GM23338 (cell line): ENCODE data around the gene CMIP. TPM values are rescaled to one million over a fixed set of nuclear protein-coding genes. Genes with fewer than 3 reads are reported as not detected.

Experiments used
- ATAC-seq: fragments of 200-7000 bp; cut with Tn5 transposase; 3 replicates; pipeline ENCODE4 v1.9.1; 2020
- DNase-seq: peaks from one replicate; pipeline ENCODE4 v3.0.0-alpha.2; 2015; ENCODE audit warnings: low spot score
- H2AFZ ChIP-seq: fragments of 200-600 bp; sonication (generic); 2 replicates; pipeline ENCODE4 v1.8.0; 2016; ENCODE audit warnings: antibody characterized with exemption, mild to moderate bottlenecking, moderate library complexity
- H3F3A ChIP-seq: fragments of 200-600 bp; sonication (generic); replicated peaks from 2 replicates; pipeline ENCODE4 v1.8.0; 2017; ENCODE audit warnings: antibody characterized with exemption, mixed run types, low read depth
- H3K27ac ChIP-seq: fragments of 200-600 bp; sonication (generic); 2 replicates; pipeline ENCODE4 v1.6.1; 2016; ENCODE audit warnings: low read depth
- H3K27me3 ChIP-seq: fragments of 200-600 bp; sonication (generic); 2 replicates; pipeline ENCODE4 v1.8.0; 2016; ENCODE audit warnings: mild to moderate bottlenecking, mixed run types, moderate library complexity; ENCODE audit not compliant: insufficient read depth
- H3K36me3 ChIP-seq: fragments of 200-600 bp; sonication (generic); 2 replicates; pipeline ENCODE4 v1.8.0; 2016; ENCODE audit warnings: mild to moderate bottlenecking; ENCODE audit not compliant: insufficient read depth
- H3K4me1 ChIP-seq: fragments of 200-600 bp; sonication (generic); 2 replicates; pipeline ENCODE4 v1.8.0; 2016; ENCODE audit warnings: mild to moderate bottlenecking, moderate library complexity; ENCODE audit not compliant: insufficient read depth
- H3K4me2 ChIP-seq: fragments of 200-600 bp; sonication (generic); 2 replicates; pipeline ENCODE4 v1.7.1; 2017; ENCODE audit warnings: mixed run types
- H3K4me3 ChIP-seq: fragments of 200-600 bp; sonication (generic); 2 replicates; pipeline ENCODE4 v1.6.1; 2016; ENCODE audit warnings: mixed run types
- H3K79me2 ChIP-seq: fragments of 200-600 bp; sonication (generic); replicated peaks from 2 replicates; pipeline ENCODE4 v1.8.0; 2017; ENCODE audit warnings: mild to moderate bottlenecking; ENCODE audit not compliant: insufficient read depth
- H3K9me2 ChIP-seq: fragments of 200-600 bp; sonication (generic); 2 replicates; pipeline ENCODE4 v1.8.0; 2017; ENCODE audit not compliant: insufficient read depth
- H4K20me1 ChIP-seq: fragments of 200-600 bp; sonication (generic); replicated peaks from 2 replicates; pipeline ENCODE4 v1.8.0; 2017; ENCODE audit warnings: mild to moderate bottlenecking; ENCODE audit not compliant: insufficient read depth
- H3K27ac Mint-ChIP-seq: 2 replicates; pipeline ENCODE4 v1.8.0; 2020; ENCODE audit warnings: inconsistent platforms, mild to moderate bottlenecking, moderate library complexity, mixed read lengths
- H3K27me3 Mint-ChIP-seq: 3 replicates; pipeline ENCODE4 v1.8.0; 2022; ENCODE audit warnings: low read depth, mild to moderate bottlenecking, moderate library complexity, mixed read lengths, inconsistent platforms; ENCODE audit not compliant: insufficient read depth, poor library complexity
- H3K36me3 Mint-ChIP-seq: 3 replicates; pipeline ENCODE4 v1.8.0; 2021; ENCODE audit warnings: low read depth, mild to moderate bottlenecking, inconsistent platforms, moderate library complexity, mixed read lengths
- H3K4me1 Mint-ChIP-seq: 3 replicates; pipeline ENCODE4 v1.8.0; 2020; ENCODE audit warnings: mild to moderate bottlenecking, inconsistent platforms, mixed read lengths
- H3K4me3 Mint-ChIP-seq: 3 replicates; pipeline ENCODE4 v1.8.0; 2021; ENCODE audit warnings: moderate library complexity, mild to moderate bottlenecking, inconsistent platforms, mixed read lengths
- H3K9me3 Mint-ChIP-seq: 3 replicates; pipeline ENCODE4 v1.8.0; 2020; ENCODE audit warnings: moderate library complexity, mild to moderate bottlenecking, inconsistent platforms, mixed read lengths
- CREB1 ChIP-seq: fragments of 250-450 bp; sonication (Bioruptor Pico); IDR thresholded peaks from 2 replicates; pipeline ENCODE4 v1.5.0; 2020; ENCODE audit warnings: low read depth, mild to moderate bottlenecking, moderate library complexity
- CTCF ChIP-seq, 2 experiments: fragments of 200-600 bp in 1 of 2; sonication (generic) in 1 of 2; conservative IDR thresholded peaks; 2 replicates each; pipeline versions ENCODE4 v1.5.1 to v1.6.1; 2016 to 2017; ENCODE audit warnings: antibody characterized with exemption in 2 of 2, low read depth in 2 of 2, mild to moderate bottlenecking in 2 of 2, moderate library complexity in 1 of 2
- ETS1 ChIP-seq: IDR thresholded peaks from 2 replicates; pipeline ENCODE4 v1.6.1; 2016; ENCODE audit warnings: antibody characterized with exemption
- EZH2 ChIP-seq: fragments of 200-600 bp; sonication (generic); IDR thresholded peaks from one replicate; pipeline ENCODE4 v1.8.0; 2017; ENCODE audit warnings: antibody characterized with exemption, mild to moderate bottlenecking, low read depth; ENCODE audit not compliant: unreplicated experiment
- EZH2phosphoT487 ChIP-seq: fragments of 200-600 bp; sonication (generic); IDR thresholded peaks from one replicate; pipeline ENCODE4 v1.8.1; 2018; ENCODE audit warnings: antibody characterized with exemption; ENCODE audit not compliant: unreplicated experiment
- NANOG ChIP-seq: IDR thresholded peaks from 2 replicates; pipeline ENCODE4 v1.6.1; 2016; ENCODE audit warnings: antibody characterized with exemption, borderline replicate concordance
- REST ChIP-seq: IDR thresholded peaks from one replicate; pipeline ENCODE4 v1.6.1; 2018; ENCODE audit warnings: antibody characterized with exemption; ENCODE audit not compliant: unreplicated experiment
- STAT1 ChIP-seq: IDR thresholded peaks from one replicate; pipeline ENCODE4 v1.6.1; 2016; ENCODE audit warnings: antibody characterized with exemption; ENCODE audit not compliant: unreplicated experiment
- ZNF114 ChIP-seq: fragments of 250-450 bp; sonication (Bioruptor Pico); IDR thresholded peaks from 2 replicates; pipeline ENCODE4 v1.5.0; 2020; ENCODE audit warnings: mild to moderate bottlenecking, moderate library complexity
- ZNF331 ChIP-seq: fragments of 250-450 bp; sonication (Bioruptor Pico); IDR thresholded peaks from 2 replicates; pipeline ENCODE4 v1.5.0; 2020; ENCODE audit warnings: low read depth, mild to moderate bottlenecking, moderate library complexity
- polyA plus RNA-seq: library from polyadenylated mRNA; unstranded; fragments of >200 nt; fragmentation: Nextera tagmentation; extraction: Ambion mirVana; gene quantifications from 2 replicates; pipeline ENCODE4 v1.2.1, GENCODE V29; 2016
- total RNA-seq: library from RNA; depleted of rRNA; stranded (reverse); fragments of >200 nt; shearing (Covaris generic); gene quantifications from 2 replicates; pipeline ENCODE4 v1.2.3, GENCODE V29; 2014

Gene CMIP
- total and polyA plus RNA-seq, 2 experiments from 2014 or later = 9.5 to 62.3 TPM

GRCh38 chr16:81539759-81540472, 95.3 kb downstream of the CMIP start:
- H3K4me1 Mint-ChIP-seq = peaks cover 52% of the 10 kb centered on the region
- no peak for TF ChIP-seq ZNF331 (CRISPR knock-in tag)
- no peak for TF ChIP-seq EZH2phosphoT487
- ATAC-seq = no peak

GRCh38 chr16:81541314-81541713, 96.7 kb downstream of the CMIP start:
- Mint-ChIP-seq H3K27me3 (peaks cover 14% of the 10 kb centered on the region), H3K4me1 (peaks cover 65% of the 10 kb centered on the region), H3K36me3 (peaks cover 3% of the 10 kb centered on the region; the same call in 1 of the 3 replicates), H3K9me3 (no peaks in the 10 kb centered on the region), H3K27ac (no peak overlapping the region), H3K4me3 (no peak overlapping the region)
- Histone ChIP-seq H3K27ac (no peak overlapping the region), H3K36me3 (no peaks in the 10 kb centered on the region), H3K4me2 (no peak overlapping the region), H4K20me1 (peaks cover 56% of the 10 kb centered on the region), H3F3A (0 out of 2 replicates have a peak, but pooled peaks cover 3% of the 10 kb centered on the region), H3K4me1 (peaks cover 27% of the 10 kb centered on the region), H3K9me2 (no peaks in the 10 kb centered on the region), H3K79me2 (peaks cover 98% of the 10 kb centered on the region), H2AFZ (no peak overlapping the region), H3K4me3 (no peak overlapping the region), H3K27me3 (no peaks in the 10 kb centered on the region)
- ATAC-seq (no peak), DNase-seq (no peak)
- no peak for TF ChIP-seq ETS1
- no peak for TF ChIP-seq EZH2
- TF ChIP-seq EZH2phosphoT487 = no peak
- no peak for TF ChIP-seq REST
- TF ChIP-seq CREB1 = no peak
- TF ChIP-seq CTCF (conservative IDR thresholded peaks at IDR 0.05; ENCODE audit: low read depth in 2 of 2) = no peak
- TF ChIP-seq ZNF114 = no peak
- TF ChIP-seq STAT1 = no peak
- TF ChIP-seq NANOG = no peak

More at GRCh38 chr16:81539759-81540472, 95.3 kb downstream of the CMIP start:
- no peak overlapping the region for H3K4me2 ChIP-seq
- H3K4me1 ChIP-seq = peaks cover 23% of the 10 kb centered on the region
- H3F3A ChIP-seq = 0 out of 2 replicates have a peak, but pooled peaks cover 3% of the 10 kb centered on the region
- H3K79me2 ChIP-seq = peaks cover 98% of the 10 kb centered on the region
- no peaks in the 10 kb centered on the region for H3K9me2 ChIP-seq
- H4K20me1 ChIP-seq = peaks cover 58% of the 10 kb centered on the region
- H3K27ac Mint-ChIP-seq = peak overlapping the region; percentile 36
- no peak overlapping the region for H3K4me3 ChIP-seq
- no peak overlapping the region; the same call in 1 of the 2 replicates for H3K27ac ChIP-seq
- H3K4me3 Mint-ChIP-seq = no peak overlapping the region; the same call in 2 of the 3 replicates
- H3K27me3 Mint-ChIP-seq = peaks cover 13% of the 10 kb centered on the region
- no peak overlapping the region for H2AFZ ChIP-seq
- H3K27me3 ChIP-seq = no peaks in the 10 kb centered on the region
- no peaks in the 10 kb centered on the region for H3K36me3 ChIP-seq
- DNase-seq = no peak
- no peaks in the 10 kb centered on the region for H3K9me3 Mint-ChIP-seq
- peaks cover 3% of the 10 kb centered on the region; the same call in 1 of the 3 replicates for H3K36me3 Mint-ChIP-seq
